NCI-H2029 treated with DMSO at 0.1 percent for 48 hours (cell line): ENCODE results near the gene PRSS12.
"Not testable (repeated sequence)": the region's sequence is repeated elsewhere in the genome, so short reads cannot be mapped to it uniquely, and the experiment has no call there.

Source experiments
- DNase-seq: peaks from one replicate; lab custom pipeline; 2025; lab: John Stamatoyannopoulos, UW

The PRSS12 gene

DNA sequence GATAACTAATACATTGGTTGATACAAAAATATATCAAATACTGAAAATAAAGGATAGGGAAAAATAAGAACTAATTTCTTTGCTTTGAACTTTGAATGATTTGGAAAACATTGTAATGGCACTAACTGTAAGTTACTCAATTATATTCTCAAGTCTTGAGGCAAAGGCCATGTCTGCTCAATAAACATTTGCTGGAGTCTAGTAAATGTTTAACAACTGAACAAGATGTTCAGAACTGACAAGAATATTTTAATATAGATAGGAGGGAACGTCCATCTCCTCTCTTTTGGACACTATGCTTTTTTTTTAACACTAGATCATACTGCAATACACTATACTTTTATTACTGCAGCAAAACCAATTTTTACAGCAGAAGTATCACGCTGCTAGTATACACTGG lies 76.2 kb downstream of the PRSS12 start:
- no peak for DNase-seq

DNA sequence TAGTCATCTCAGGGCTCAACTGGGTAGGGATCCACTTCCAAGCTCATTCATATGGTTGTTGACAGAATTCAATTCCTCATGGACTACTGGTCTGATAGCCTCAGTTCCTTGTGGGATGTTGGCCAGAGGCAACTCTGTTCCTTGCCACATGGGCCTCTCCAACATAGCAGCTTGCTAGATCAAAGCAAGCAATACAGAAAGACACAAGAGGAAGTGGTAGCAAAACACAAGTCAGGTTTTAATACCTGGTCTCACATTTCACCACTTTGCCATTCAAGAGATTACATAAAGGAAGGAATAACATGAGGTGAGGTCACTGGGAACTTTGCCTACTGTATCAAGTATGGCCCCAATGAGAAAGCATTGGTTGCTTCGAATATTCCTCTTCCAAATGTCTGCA lies 79.2 kb downstream of the PRSS12 start:
- DNase-seq: no peak

DNA sequence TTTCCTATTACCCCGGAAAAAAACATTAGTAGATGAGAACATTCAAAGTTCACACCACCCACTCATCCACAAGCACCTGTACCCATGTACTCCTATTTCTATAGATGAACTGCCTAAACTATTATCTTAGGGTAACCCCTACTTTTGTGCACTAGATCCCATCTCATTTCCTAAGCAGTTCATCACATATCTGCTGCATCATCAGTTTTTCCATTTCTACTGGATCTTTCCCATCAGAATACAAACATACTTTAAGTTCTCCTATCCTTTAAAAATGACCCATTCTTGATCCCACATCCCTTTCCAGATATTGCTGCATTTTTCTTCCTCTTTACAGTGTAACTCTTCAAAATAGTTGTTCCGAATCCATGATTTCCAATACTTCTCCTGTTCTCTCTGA lies 81.0 kb downstream of the PRSS12 start:
- DNase-seq: no peak

DNA sequence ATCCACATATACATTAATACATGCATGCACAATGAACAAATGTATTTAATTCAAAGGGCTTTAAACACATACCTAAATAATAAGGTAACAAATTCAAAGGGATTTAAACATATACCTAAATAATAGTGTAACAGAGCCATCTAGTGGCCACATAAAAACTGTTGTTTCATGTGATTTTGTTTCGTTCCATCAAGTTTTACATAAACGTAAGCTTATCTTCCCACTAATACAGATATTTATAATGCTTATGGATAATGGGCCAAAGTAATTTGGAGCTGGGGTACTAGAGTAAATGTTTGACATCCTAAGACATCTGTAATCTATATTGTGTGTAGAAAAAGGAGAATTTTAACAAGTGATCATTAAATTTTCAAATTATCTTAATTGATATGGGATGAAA lies 82.3 kb downstream of the PRSS12 start:
- peak; percentile 43 for DNase-seq

DNA sequence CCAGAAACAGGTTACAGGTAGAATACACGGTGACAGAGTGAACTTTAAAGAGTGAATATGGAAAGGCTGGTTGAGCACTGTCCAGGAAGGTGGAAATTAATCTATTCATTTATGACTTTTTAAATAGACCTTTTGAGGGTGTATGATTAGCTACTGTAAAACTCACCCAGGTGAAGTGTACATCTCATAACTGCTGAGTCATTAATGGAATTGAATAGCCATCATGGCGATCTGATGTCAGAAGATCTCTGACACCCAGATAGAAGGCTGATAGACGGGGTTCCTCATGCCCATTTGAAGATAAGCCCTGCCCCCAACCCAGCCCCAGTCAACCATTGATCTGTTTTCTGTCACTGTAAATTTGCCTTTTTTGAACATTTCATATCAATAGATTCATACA lies 84.0 kb downstream of the PRSS12 start:
- no peak for DNase-seq

DNA sequence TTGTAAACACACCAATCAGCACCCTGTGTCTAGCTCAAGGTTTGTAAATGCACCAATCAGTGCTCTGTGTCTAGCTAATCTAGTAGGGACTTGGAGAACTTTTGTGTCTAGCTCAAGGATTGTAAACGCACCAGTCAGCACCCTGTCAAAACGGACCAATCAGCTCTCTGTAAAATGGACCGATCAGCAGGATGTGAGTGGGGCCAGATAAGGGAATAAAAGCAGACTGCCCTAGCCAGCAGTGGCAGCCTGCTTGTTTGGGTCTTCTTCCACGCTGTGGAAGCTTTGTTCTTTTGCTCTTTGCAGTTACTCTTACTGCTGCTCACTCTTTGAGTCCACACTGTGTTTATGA lies 86.7 kb downstream of the PRSS12 start:
- not testable (repeated sequence) for DNase-seq

DNA sequence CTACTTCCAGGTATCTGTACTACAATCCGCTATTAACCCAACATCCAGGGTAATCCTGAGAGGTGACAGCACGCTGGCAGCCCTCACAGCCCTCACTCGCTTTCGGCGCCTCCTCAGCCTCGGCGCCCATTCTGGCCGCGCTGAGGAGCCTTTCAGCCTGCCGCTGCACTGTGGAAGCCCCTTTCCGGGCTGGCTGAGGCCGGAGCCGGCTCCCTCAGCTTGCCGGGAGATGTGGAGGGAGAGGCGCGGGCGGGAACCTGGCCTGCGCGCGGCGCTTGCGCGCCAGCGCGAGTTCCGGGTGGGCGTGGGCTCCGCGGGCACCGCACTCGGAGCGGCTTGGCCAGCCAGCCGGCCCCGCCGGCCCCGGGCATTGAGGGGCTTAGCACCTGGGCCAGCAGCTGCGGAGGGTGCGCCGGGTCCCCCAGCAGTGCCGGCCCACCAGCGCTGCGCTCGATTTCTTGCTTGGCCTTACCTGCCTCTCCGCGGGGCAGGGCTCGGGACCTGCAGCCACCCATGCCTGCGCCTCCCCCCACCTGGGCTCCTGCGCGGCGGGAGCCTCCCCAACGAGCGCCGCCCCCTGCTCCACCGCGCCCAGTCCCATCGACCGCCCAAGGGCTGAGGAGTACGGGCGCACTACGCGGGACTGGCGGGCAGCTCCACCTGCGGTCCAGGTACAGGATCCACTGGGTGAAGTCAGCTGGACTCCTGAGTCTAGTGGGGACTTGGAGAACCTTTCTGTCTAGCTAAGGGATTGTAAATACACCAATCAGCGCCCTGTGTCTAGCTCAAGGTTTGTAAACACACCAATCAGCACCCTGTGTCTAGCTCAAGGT lies 87.3 kb downstream of the PRSS12 start:
- DNase-seq: no peak

DNA sequence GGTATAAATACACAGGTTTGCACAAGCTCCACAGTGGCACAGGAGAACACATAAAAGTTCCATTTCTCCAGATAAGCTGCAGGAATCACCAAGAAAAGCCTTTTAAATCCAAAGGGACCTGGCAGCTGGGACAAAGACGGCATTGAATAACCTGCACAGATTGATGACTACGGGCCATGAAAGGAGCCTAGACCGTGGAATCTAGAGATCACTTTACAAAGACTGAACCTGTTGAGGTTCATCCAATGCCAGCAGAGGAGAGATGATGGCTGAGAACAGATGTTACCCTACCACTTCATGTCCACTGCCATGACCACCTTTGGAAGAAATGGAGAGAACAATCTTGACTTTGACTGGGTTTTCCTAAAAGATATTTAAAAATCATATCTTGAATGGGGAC lies 88.7 kb downstream of the PRSS12 start:
- DNase-seq: no peak

DNA sequence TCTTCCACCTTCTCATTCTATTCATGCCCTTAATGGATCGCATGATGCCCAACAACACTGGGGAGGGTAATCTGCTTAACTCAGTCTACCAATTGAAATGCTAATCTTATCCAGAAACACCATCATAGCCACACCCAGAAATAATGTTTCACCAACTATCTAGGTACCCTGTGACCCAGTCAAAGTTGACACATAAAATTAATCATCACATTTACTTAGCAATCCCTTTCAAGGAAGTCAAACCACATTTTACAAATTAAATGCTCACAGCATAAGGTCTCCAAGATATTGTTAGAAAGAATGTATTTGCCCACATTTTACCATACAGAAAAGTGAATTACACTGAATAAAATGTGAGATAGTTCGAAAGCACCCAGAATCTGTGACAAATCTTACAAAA lies 92.5 kb downstream of the PRSS12 start:
- DNase-seq: no peak

DNA sequence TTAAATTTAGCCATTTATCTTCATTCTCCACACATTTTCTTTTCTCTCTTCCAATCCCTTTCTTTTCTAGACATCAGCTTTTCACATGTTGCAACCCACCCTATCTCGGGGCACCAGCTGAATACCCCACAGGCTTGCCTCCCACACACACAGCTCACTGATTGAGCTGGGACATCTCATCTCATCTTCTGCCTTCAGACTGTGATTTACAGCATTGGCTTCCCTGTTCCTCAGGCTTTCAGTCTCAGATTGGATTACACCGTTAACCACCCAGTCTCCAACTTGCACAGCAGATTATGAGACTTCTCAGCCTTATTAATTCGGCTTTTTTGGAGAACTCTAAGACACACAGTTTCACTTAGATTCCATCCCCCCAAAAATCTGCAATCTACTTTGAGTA lies 93.7 kb downstream of the PRSS12 start:
- no peak for DNase-seq

DNA sequence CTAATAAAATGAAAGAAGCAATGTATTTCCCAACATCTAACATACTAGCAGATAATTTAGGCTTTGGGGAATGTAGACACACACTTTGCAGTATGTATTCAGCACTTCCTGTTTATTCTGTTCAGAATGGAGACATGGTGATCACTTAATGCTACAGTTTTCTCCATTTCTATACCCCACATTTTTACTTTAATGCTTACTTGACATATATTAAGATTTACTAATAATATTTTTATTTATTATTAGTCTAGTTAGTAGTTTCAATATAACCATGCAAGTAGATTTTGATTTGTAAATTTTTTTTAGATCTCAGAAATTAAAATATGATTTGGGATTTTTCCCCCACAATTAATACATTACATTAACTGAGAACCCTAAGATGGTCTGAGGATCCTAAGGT lies 98.4 kb downstream of the PRSS12 start:
- DNase-seq: no peak

DNA sequence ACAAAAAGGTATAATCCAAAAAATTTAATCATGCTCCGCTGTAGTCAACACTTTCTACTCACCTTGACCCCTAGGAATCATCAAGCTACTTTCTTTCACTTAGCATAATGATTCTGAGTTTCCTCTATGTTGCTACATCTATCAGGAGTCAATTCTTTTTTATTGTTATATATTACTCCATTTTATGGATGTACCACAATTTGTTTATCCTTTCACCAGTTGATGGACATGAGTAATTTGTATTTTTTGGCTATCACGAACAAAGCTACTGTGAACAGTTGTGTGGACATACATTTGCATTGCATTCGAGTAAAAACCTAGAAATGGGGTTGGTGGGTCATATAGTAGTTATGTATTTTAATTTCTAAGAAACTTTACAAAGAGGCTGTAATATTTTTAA lies 102.9 kb downstream of the PRSS12 start:
- no peak for DNase-seq

DNA sequence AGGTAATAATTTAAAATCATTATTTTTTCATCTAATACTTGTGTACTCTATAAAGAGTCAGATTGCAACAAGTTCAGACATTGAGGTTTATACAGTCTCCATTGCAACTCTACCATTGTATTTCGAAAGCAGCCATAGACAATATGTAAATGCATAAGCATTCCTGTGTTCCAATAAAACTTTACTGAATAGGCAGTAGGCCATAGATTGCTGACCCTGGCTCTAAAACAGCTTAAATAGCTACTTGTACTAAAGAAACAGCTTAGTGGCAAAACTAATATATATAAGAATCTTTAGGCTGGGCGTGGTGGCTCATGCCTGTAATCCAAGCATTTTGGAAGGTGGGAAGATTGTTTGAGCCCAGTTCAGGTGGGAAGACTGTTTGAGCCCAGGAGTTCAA lies 115.3 kb downstream of the PRSS12 start:
- DNase-seq: no peak

DNA sequence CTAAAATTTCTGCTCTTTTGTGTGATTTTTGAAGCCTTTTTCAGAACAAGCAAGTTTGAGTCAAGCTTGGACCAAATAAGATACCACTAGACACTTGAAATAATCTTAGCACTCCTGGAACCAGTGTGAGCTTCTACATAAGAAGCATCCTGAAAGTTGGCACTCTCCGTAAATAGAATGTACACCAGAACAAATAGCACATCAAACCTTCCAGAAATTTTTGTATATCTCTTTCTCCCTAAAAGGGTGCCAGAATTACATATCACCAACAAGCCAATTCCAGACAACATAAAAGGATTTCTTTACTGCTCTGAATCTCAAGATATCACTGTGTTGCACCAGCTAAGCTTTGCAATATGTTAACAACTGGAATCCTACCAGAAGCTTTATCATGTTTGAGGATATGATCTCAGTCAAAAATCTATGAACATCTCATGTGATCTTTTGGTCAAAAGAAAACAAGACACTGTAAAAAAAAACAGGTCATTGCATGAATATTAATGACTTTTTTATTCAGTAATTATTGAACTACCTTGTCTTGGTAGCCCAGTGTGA lies 117.2 kb downstream of the PRSS12 start:
- DNase-seq: no peak
